ENCODE measurements around the gene LBR.

LBR gene

GRCh38 chr1:225462714-225463574 is 35.1 kb upstream of the LBR start:
- peak; percentile 52 for DNase-seq

GRCh38 chr1:225462429-225462713 is 34.5 kb upstream of the LBR start:
- DNase-seq: peak; percentile 47

- no peak for DNase-seq
These were observed 33.9 kb upstream of the LBR start for GRCh38 chr1:225461533-225462428.

- DNase-seq: no peak
These were observed 33.1 kb upstream of the LBR start for GRCh38 chr1:225460737-225461532.

GRCh38 chr1:225460021-225460736 is 32.3 kb upstream of the LBR start:
- no peak for DNase-seq

GRCh38 chr1:225458222-225458631 is 30.4 kb upstream of the LBR start:
- DNase-seq: no peak

- DNase-seq: no peak
These were observed 26.9 kb upstream of the LBR start for GRCh38 chr1:225454733-225455132.

GRCh38 chr1:225453797-225454648 is 26.2 kb upstream of the LBR start:
- DNase-seq: peak; percentile 44

- DNase-seq: no peak
These were observed 24.1 kb upstream of the LBR start for GRCh38 chr1:225451840-225452515.

GRCh38 chr1:225451340-225451739 is 23.5 kb upstream of the LBR start:
- no peak for DNase-seq

- no peak for DNase-seq
These were observed 22.8 kb upstream of the LBR start for GRCh38 chr1:225450491-225451191.

GRCh38 chr1:225449774-225450173 is 21.9 kb upstream of the LBR start:
- DNase-seq: no peak

GRCh38 chr1:225449261-225449660 is 21.4 kb upstream of the LBR start:
- no peak for DNase-seq

- no peak for DNase-seq
These were observed 20.4 kb upstream of the LBR start for GRCh38 chr1:225448146-225448805.

- no peak for DNase-seq
These were observed 19.8 kb upstream of the LBR start for GRCh38 chr1:225447650-225448089.

GRCh38 chr1:225446981-225447615 is 19.3 kb upstream of the LBR start:
- DNase-seq: no peak

- DNase-seq: no peak
These were observed 18.7 kb upstream of the LBR start for GRCh38 chr1:225446595-225446960.

- peak; percentile 82 for DNase-seq
These were observed 18.1 kb upstream of the LBR start for GRCh38 chr1:225445639-225446594.

Data from NCI-H510A treated with DMSO at 0.1 percent for 48 hours (cell line).